HEK293 (cell line): ENCODE data around the gene FTO.

Experiments used
- ATF2 ChIP-seq: fragments of 450-650 bp; formaldehyde crosslinking; IDR thresholded peaks from 2 replicates; pipeline ENCODE4 v1.5.1; 2016; ENCODE audit warnings: missing biosample characterization, missing genetic modification characterization, low read depth
- CTCF ChIP-seq: fragments of 450-650 bp; formaldehyde crosslinking; IDR thresholded peaks from 2 replicates; pipeline ENCODE4 v1.5.1; 2016; ENCODE audit warnings: missing biosample characterization, missing genetic modification characterization
- KLF17 ChIP-seq: fragments of 450-650 bp; formaldehyde crosslinking; IDR thresholded peaks from 2 replicates; pipeline ENCODE4 v1.5.1; 2016; ENCODE audit warnings: missing biosample characterization, missing genetic modification characterization
- RBAK ChIP-seq: fragments of 450-650 bp; formaldehyde crosslinking; IDR thresholded peaks from 2 replicates; pipeline ENCODE4 v1.5.1; 2016; ENCODE audit warnings: missing biosample characterization, missing genetic modification characterization
- SCRT1 ChIP-seq: fragments of 450-650 bp; formaldehyde crosslinking; IDR thresholded peaks from 2 replicates; pipeline ENCODE4 v1.5.1; 2016; ENCODE audit warnings: missing biosample characterization, missing genetic modification characterization, borderline replicate concordance
- ZBTB1 ChIP-seq: fragments of 450-650 bp; formaldehyde crosslinking; IDR thresholded peaks from 2 replicates; pipeline ENCODE4 v1.5.1; 2016; ENCODE audit warnings: missing biosample characterization, missing genetic modification characterization
- ZBTB17 ChIP-seq: fragments of 450-650 bp; formaldehyde crosslinking; IDR thresholded peaks from 2 replicates; pipeline ENCODE4 v1.5.1; 2016; ENCODE audit warnings: missing biosample characterization, missing genetic modification characterization
- ZBTB20 ChIP-seq: fragments of 450-650 bp; formaldehyde crosslinking; IDR thresholded peaks from 2 replicates; pipeline ENCODE4 v1.5.1; 2016; ENCODE audit warnings: missing biosample characterization, missing genetic modification characterization
- ZFP37 ChIP-seq: fragments of 450-650 bp; formaldehyde crosslinking; IDR thresholded peaks from 2 replicates; pipeline ENCODE4 v1.5.1; 2016; ENCODE audit warnings: missing biosample characterization, missing genetic modification characterization
- ZIC2 ChIP-seq: fragments of 450-650 bp; formaldehyde crosslinking; IDR thresholded peaks from 2 replicates; pipeline ENCODE4 v1.5.1; 2016; ENCODE audit warnings: missing biosample characterization, missing genetic modification characterization
- ZNF140 ChIP-seq: fragments of 450-650 bp; formaldehyde crosslinking; IDR thresholded peaks from 2 replicates; pipeline ENCODE4 v1.5.1; 2016; ENCODE audit warnings: missing biosample characterization, missing genetic modification characterization
- ZNF155 ChIP-seq: fragments of 450-650 bp; formaldehyde crosslinking; IDR thresholded peaks from 2 replicates; pipeline ENCODE4 v1.5.1; 2016; ENCODE audit warnings: missing biosample characterization, missing genetic modification characterization
- ZNF174 ChIP-seq: fragments of 450-650 bp; formaldehyde crosslinking; IDR thresholded peaks from 2 replicates; pipeline ENCODE4 v1.5.0; 2017; ENCODE audit warnings: missing biosample characterization, mild to moderate bottlenecking, missing genetic modification characterization
- ZNF175 ChIP-seq: fragments of 450-650 bp; formaldehyde crosslinking; IDR thresholded peaks from 2 replicates; pipeline ENCODE4 v1.5.1; 2016; ENCODE audit warnings: missing biosample characterization, missing genetic modification characterization
- ZNF214 ChIP-seq: fragments of 450-650 bp; formaldehyde crosslinking; IDR thresholded peaks from 2 replicates; pipeline ENCODE4 v1.5.1; 2017; ENCODE audit warnings: missing biosample characterization, mild to moderate bottlenecking, missing genetic modification characterization, borderline replicate concordance
- ZNF223 ChIP-seq: fragments of 450-650 bp; formaldehyde crosslinking; IDR thresholded peaks from 2 replicates; pipeline ENCODE4 v1.5.1; 2016; ENCODE audit warnings: missing biosample characterization, missing genetic modification characterization
- ZNF24 ChIP-seq: fragments of 450-650 bp; formaldehyde crosslinking; IDR thresholded peaks from 2 replicates; pipeline ENCODE4 v1.5.1; 2016; ENCODE audit warnings: missing biosample characterization, missing genetic modification characterization
- ZNF274 ChIP-seq, 2 experiments: fragments of 200-500 bp in 1 of 2; fragments of 450-650 bp in 1 of 2; sonication (Bioruptor generic) in 1 of 2; formaldehyde crosslinking in 1 of 2; IDR thresholded peaks; 2 replicates each; pipeline versions ENCODE4 v1.5.1 to v1.6.1; 2014 to 2016; ENCODE audit warnings: borderline replicate concordance in 1 of 2, inconsistent platforms in 1 of 2, low read length in 1 of 2, missing biosample characterization in 1 of 2, missing genetic modification characterization in 1 of 2
- ZNF324 ChIP-seq: fragments of 450-650 bp; formaldehyde crosslinking; IDR thresholded peaks from 2 replicates; pipeline ENCODE4 v1.5.1; 2016; ENCODE audit warnings: missing biosample characterization, missing genetic modification characterization
- ZNF341 ChIP-seq: fragments of 450-650 bp; formaldehyde crosslinking; IDR thresholded peaks from 2 replicates; pipeline ENCODE4; 2016; ENCODE audit warnings: low read depth, missing biosample characterization, missing genetic modification characterization
- ZNF350 ChIP-seq: fragments of 450-650 bp; formaldehyde crosslinking; IDR thresholded peaks from 2 replicates; pipeline ENCODE4 v1.5.0; 2017; ENCODE audit warnings: missing biosample characterization, mild to moderate bottlenecking, missing genetic modification characterization
- ZNF48 ChIP-seq: fragments of 450-650 bp; formaldehyde crosslinking; IDR thresholded peaks from 2 replicates; pipeline ENCODE4 v1.5.1; 2016; ENCODE audit warnings: missing biosample characterization, missing genetic modification characterization
- ZNF544 ChIP-seq: fragments of 450-650 bp; formaldehyde crosslinking; IDR thresholded peaks from 2 replicates; pipeline ENCODE4 v1.5.0; 2017; ENCODE audit warnings: missing biosample characterization, missing genetic modification characterization
- ZNF561 ChIP-seq: fragments of 450-650 bp; IDR thresholded peaks from 2 replicates; pipeline ENCODE4 v1.5.1; 2018; ENCODE audit warnings: missing biosample characterization, missing genetic modification characterization, borderline replicate concordance
- ZNF571 ChIP-seq: fragments of 450-650 bp; formaldehyde crosslinking; IDR thresholded peaks from 2 replicates; pipeline ENCODE4 v1.5.0; 2017; ENCODE audit warnings: missing biosample characterization, missing genetic modification characterization
- ZNF585B ChIP-seq: fragments of 450-650 bp; formaldehyde crosslinking; IDR thresholded peaks from 2 replicates; pipeline ENCODE4 v1.5.1; 2016; ENCODE audit warnings: missing biosample characterization, missing genetic modification characterization
- ZNF600 ChIP-seq: fragments of 450-650 bp; formaldehyde crosslinking; IDR thresholded peaks from 2 replicates; pipeline ENCODE4 v1.5.1; 2016; ENCODE audit warnings: missing biosample characterization, missing genetic modification characterization
- ZNF624 ChIP-seq: fragments of 450-650 bp; formaldehyde crosslinking; IDR thresholded peaks from 2 replicates; pipeline ENCODE4 v1.5.1; 2017; ENCODE audit warnings: missing biosample characterization, missing genetic modification characterization
- ZNF768 ChIP-seq: fragments of 450-650 bp; formaldehyde crosslinking; IDR thresholded peaks from 2 replicates; pipeline ENCODE4 v1.5.1; 2018; ENCODE audit warnings: missing biosample characterization, mild to moderate bottlenecking, missing genetic modification characterization
- ZNF777 ChIP-seq: fragments of 450-650 bp; formaldehyde crosslinking; IDR thresholded peaks from 2 replicates; pipeline ENCODE4 v1.5.1; 2017; ENCODE audit warnings: missing biosample characterization, missing genetic modification characterization, borderline replicate concordance
- ZSCAN16 ChIP-seq: fragments of 450-650 bp; formaldehyde crosslinking; IDR thresholded peaks from 2 replicates; pipeline ENCODE4 v1.5.1; 2016; ENCODE audit warnings: missing biosample characterization, missing genetic modification characterization
- ZSCAN4 ChIP-seq: fragments of 450-650 bp; formaldehyde crosslinking; IDR thresholded peaks from 2 replicates; pipeline ENCODE4 v1.5.1; 2017; ENCODE audit warnings: missing biosample characterization, missing genetic modification characterization
- TF ChIP-seq, protein P1 (sequence below): fragments of 450-650 bp; formaldehyde crosslinking; optimal IDR thresholded peaks from 2 replicates; pipeline ENCODE3; 2016; ENCODE audit warnings: missing biosample characterization, mild to moderate bottlenecking, missing genetic modification characterization
- TF ChIP-seq, protein P2 (sequence below): fragments of 450-650 bp; formaldehyde crosslinking; IDR thresholded peaks from 2 replicates; pipeline ENCODE4 v1.5.0; 2017; ENCODE audit warnings: missing biosample characterization, missing genetic modification characterization, borderline replicate concordance

Gene FTO

DNA sequence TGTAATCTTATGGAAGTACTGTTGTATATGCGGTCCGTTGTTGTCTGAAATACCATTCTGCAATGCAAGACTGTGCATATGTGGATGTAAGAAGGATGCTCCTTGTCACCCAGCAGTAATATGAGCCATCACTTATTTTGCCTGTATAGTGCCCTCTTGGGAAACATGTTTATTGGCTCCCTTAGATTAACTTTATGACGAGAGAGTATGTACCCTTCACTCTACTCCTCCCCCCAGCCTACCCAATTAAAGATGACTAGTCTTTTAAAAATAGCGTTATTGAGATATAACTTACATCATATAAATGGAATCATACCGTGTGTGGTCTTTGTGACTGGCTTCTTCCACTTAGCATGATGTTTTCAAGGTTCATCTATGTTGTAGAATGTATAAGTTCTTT lies 33.6 kb downstream of the FTO start (continued):
- TF ChIP-seq ATF2 (peak; percentile 85), ZNF175 (tag by site-specific recombination) (no peak), ZNF324 (tag by site-specific recombination) (peak; percentile 30; the same call in 1 of the 2 replicates), ZNF561 (peak; percentile 68; the same call in 1 of the 2 replicates), ZNF624 (tag by site-specific recombination) (no peak), ZNF350 (tag by site-specific recombination) (no peak), ZBTB17 (peak; percentile 38; the same call in 1 of the 2 replicates), ZNF544 (tag by site-specific recombination) (no peak), ZNF155 (tag by site-specific recombination) (no peak), ZIC2 (tag by site-specific recombination) (no peak), CTCF (tag by site-specific recombination) (no peak), ZNF174 (no peak), ZNF223 (tag by site-specific recombination) (no peak), ZNF24 (tag by site-specific recombination) (peak; percentile 48; the same call in 1 of the 2 replicates), ZFP37 (tag by site-specific recombination) (no peak), ZNF274 (IDR thresholded peaks at IDR 0.05; ENCODE audit: low read length) (no peak), ZNF274 (tag by site-specific recombination; IDR thresholded peaks at IDR 0.05; ENCODE audit: borderline replicate concordance) (no peak), SCRT1 (tag by site-specific recombination) (no peak), ZNF585B (tag by site-specific recombination) (no peak), ZSCAN16 (no peak), RBAK (no peak), KLF17 (tag by site-specific recombination) (no peak), ZNF600 (tag by site-specific recombination) (no peak), ZNF341 (tag by site-specific recombination) (no peak), ZNF571 (tag by site-specific recombination) (no peak), ZNF777 (tag by site-specific recombination) (no peak), ZBTB20 (tag by site-specific recombination) (no peak), ZNF140 (tag by site-specific recombination) (no peak), ZNF48 (tag by site-specific recombination) (no peak), ZBTB1 (tag by site-specific recombination) (no peak), ZNF214 (tag by site-specific recombination) (no peak), ZNF768 (tag by site-specific recombination) (no peak), ZSCAN4 (no peak)
- TF ChIP-seq, protein P1, sequence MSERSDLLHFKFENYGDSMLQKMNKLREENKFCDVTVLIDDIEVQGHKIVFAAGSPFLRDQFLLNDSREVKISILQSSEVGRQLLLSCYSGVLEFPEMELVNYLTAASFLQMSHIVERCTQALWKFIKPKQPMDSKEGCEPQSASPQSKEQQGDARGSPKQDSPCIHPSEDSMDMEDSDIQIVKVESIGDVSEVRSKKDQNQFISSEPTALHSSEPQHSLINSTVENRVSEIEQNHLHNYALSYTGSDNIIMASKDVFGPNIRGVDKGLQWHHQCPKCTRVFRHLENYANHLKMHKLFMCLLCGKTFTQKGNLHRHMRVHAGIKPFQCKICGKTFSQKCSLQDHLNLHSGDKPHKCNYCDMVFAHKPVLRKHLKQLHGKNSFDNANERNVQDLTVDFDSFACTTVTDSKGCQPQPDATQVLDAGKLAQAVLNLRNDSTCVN (tag by site-specific recombination) = no peak
- TF ChIP-seq, protein P2, sequence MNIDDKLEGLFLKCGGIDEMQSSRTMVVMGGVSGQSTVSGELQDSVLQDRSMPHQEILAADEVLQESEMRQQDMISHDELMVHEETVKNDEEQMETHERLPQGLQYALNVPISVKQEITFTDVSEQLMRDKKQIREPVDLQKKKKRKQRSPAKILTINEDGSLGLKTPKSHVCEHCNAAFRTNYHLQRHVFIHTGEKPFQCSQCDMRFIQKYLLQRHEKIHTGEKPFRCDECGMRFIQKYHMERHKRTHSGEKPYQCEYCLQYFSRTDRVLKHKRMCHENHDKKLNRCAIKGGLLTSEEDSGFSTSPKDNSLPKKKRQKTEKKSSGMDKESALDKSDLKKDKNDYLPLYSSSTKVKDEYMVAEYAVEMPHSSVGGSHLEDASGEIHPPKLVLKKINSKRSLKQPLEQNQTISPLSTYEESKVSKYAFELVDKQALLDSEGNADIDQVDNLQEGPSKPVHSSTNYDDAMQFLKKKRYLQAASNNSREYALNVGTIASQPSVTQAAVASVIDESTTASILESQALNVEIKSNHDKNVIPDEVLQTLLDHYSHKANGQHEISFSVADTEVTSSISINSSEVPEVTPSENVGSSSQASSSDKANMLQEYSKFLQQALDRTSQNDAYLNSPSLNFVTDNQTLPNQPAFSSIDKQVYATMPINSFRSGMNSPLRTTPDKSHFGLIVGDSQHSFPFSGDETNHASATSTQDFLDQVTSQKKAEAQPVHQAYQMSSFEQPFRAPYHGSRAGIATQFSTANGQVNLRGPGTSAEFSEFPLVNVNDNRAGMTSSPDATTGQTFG (tag by site-specific recombination) = no peak
